ENCODE data around the gene PNISR.

Gene PNISR

DNA sequence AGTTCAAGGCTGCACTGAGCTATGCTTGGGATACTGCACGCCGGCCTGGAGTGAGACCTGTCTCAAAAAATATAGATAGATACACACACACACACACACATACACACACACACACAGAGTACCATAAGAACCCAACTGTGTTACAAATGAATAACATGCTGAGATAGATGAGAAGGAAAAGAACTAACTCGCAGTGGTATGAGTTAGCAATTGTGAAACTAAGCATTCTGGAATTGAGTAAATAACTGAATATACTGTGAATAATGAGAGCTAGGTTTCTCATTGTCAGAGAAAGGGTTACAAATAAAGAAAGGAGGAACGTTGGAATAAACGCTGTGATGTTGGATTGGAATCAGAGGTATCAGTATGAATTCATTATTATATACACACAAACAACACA, 61.1 kb downstream of the PNISR start:
- peak; percentile 91 for ATAC-seq
- no peak overlapping the region for H3K4me3 Mint-ChIP-seq
- H3K9me3 Mint-ChIP-seq = no peaks in the 10 kb centered on the region
- H3K4me1 Mint-ChIP-seq = peaks cover 16% of the 10 kb centered on the region
- DNase-seq (ENCODE audit: low spot score in 2 of 2) = peak in 1 of 2 donors; percentile 61
- H3K36me3 Mint-ChIP-seq = peaks cover 4% of the 10 kb centered on the region
- H3K27ac Mint-ChIP-seq = peak overlapping the region; percentile 2

DNA sequence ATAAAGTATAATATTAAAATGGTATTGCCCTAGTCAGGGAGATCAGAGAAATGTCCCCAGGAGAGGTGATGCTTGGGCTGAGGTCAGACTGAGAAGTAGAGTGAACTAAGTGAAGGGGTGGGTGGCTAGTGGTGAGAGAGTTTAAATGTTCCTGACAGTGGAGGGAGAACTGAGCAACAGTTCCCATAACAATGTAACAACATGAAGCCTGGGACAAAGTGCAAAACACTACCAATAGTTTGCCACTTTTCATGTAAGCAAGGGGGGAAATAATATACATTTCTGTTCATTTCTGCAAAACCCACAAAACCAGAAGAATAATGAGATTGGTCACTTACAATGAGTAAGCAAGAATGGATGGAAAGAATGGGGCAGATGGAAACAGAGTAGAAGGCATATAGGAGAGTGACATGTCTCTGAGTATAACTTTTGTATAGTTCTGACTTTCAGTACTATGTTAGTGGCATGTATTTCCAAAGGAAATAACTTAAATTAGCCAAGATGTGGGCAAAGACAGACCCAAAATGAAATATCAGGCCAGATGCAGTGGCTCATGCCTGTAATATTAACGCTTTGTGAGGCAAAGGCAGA, 62.3 kb downstream of the PNISR start:
- H3K4me3 Mint-ChIP-seq = no peak overlapping the region

DNA sequence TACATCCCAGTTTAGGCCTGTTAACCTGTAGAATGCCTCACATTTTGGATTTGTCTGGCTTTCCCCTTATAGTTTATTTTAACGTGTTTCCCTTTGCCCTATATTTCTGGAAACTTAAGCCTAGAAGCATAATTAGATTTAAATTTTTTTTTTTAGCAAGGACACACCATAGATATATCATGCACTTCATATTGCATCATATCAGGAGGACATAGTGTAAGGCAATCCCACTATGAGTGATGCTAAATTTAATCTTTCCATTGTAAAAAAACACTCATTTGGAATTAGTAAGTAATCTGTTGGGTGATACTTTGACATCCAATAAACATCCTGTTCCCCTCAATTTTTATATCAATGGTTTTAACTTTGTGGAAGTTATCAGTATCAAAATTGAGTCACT, 65.3 kb downstream of the PNISR start:
- DNase-seq (ENCODE audit: low spot score in 2 of 2) = no peak
- Mint-ChIP-seq H3K4me1 (peaks cover 16% of the 10 kb centered on the region), H3K9me3 (no peaks in the 10 kb centered on the region), H3K36me3 (no peaks in the 10 kb centered on the region), H3K27ac (no peak overlapping the region), H3K4me3 (no peak overlapping the region)
- no peak for ATAC-seq

More for the DNA sequence above, 62.3 kb downstream of the PNISR start:
- ATAC-seq = peak; percentile 86
- no peaks in the 10 kb centered on the region for H3K9me3 Mint-ChIP-seq
- DNase-seq (ENCODE audit: low spot score in 2 of 2) = peak in 1 of 2 donors; percentile 64
- peaks cover 16% of the 10 kb centered on the region for H3K4me1 Mint-ChIP-seq
- no peaks in the 10 kb centered on the region for H3K36me3 Mint-ChIP-seq
- H3K27ac Mint-ChIP-seq = no peak overlapping the region

DNA sequence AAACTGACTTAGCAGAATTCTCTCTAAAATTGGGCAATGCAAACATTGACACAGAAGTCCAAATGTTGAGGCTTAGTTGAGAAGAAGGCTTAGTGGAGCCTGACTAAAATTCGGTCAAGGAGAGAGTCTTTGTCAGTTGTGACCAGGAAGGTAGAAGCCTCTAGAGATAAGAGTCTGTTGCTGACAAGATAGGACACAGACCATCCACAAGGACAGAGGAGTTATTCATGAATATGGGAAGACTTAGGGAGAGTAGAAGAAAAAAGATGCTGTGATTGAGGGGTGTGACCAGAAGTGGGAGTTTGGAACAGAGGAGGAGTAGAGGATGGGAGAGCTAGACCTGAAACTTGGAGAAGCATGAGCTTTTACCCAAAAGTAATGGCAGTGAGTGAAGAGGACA, 68.5 kb downstream of the PNISR start:
- H3K36me3 Mint-ChIP-seq = no peaks in the 10 kb centered on the region
- ATAC-seq = no peak
- H3K4me1 Mint-ChIP-seq = no peaks in the 10 kb centered on the region
- no peak overlapping the region for H3K27ac Mint-ChIP-seq
- H3K9me3 Mint-ChIP-seq = no peaks in the 10 kb centered on the region
- DNase-seq (ENCODE audit: low spot score in 2 of 2) = no peak
- H3K4me3 Mint-ChIP-seq = no peak overlapping the region

DNA sequence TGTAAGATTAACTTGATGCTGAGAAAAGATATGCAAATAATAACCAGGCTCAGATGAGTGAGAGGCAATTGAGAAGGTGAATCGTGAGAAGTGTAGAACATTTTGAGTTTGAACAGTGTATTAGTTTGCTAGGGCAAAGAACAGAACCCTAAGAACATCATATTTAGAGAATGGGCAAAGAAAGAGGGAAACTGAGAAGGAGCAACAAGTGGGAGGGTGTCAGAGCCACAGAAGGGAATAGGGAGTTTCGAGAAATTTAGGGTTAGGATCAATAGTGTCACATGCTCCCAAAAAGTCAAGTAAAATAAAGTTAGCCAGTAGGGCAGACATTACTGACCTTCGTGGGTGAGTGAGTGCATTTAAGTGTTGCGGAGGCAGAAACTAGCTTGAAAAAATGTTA, 70.1 kb downstream of the PNISR start:
- Mint-ChIP-seq H3K36me3 (no peaks in the 10 kb centered on the region), H3K4me1 (no peaks in the 10 kb centered on the region), H3K27ac (no peak overlapping the region), H3K4me3 (no peak overlapping the region), H3K9me3 (no peaks in the 10 kb centered on the region)
- no peak for DNase-seq (ENCODE audit: low spot score in 2 of 2)
- ATAC-seq = no peak

DNA sequence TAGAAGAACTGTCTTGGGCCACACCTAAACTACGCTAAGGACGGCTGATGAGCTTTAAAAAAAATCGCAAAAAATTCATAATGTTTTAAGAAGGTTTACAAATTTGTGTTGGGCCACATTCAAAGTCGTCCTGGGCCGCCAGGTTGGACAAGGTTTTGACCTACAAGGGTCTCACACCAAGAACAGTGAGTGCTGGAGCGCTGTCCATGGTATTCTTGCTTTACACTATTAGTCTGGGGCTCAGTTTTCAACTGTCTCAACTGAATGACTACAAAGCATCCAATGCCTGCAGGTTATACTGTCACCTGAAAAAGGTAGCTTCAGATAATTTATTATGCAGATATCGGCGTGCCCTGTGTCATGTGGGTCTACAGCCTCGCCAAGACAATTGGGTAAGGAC, 72.0 kb downstream of the PNISR start:
- no peak for ATAC-seq
- no peaks in the 10 kb centered on the region for H3K4me1 Mint-ChIP-seq
- DNase-seq (ENCODE audit: low spot score in 2 of 2) = no peak

DNA sequence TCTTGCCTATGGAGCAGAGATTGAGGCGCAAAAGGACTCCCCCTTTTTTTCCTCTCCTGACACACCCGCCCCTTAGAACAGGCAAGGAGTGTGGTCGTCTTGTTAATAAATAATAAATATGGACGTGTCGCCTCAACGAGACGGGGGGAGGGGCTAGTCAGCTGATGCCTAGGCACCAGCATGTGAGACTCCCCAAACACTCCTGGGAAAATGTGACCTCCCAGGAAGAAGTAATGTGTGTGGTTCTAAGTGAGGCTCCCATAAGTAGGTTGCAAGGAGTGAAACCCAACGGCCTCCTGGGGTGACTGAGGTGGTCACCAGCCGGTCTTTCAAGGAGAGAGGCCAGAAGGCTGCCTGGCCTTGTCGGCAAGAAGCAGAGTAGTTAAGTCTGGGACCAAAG, 74.5 kb downstream of the PNISR start:
- H3K4me3 Mint-ChIP-seq = no peak overlapping the region
- DNase-seq (ENCODE audit: low spot score in 2 of 2) (no peak), ATAC-seq (no peak)
- H3K27ac Mint-ChIP-seq = no peak overlapping the region
- no peaks in the 10 kb centered on the region for H3K36me3 Mint-ChIP-seq
- H3K9me3 Mint-ChIP-seq = no peaks in the 10 kb centered on the region
- no peaks in the 10 kb centered on the region for H3K4me1 Mint-ChIP-seq

More for the DNA sequence above, 72.0 kb downstream of the PNISR start:
- H3K27ac Mint-ChIP-seq = no peak overlapping the region
- no peak overlapping the region for H3K4me3 Mint-ChIP-seq
- no peaks in the 10 kb centered on the region for H3K36me3 Mint-ChIP-seq
- H3K9me3 Mint-ChIP-seq = no peaks in the 10 kb centered on the region

DNA sequence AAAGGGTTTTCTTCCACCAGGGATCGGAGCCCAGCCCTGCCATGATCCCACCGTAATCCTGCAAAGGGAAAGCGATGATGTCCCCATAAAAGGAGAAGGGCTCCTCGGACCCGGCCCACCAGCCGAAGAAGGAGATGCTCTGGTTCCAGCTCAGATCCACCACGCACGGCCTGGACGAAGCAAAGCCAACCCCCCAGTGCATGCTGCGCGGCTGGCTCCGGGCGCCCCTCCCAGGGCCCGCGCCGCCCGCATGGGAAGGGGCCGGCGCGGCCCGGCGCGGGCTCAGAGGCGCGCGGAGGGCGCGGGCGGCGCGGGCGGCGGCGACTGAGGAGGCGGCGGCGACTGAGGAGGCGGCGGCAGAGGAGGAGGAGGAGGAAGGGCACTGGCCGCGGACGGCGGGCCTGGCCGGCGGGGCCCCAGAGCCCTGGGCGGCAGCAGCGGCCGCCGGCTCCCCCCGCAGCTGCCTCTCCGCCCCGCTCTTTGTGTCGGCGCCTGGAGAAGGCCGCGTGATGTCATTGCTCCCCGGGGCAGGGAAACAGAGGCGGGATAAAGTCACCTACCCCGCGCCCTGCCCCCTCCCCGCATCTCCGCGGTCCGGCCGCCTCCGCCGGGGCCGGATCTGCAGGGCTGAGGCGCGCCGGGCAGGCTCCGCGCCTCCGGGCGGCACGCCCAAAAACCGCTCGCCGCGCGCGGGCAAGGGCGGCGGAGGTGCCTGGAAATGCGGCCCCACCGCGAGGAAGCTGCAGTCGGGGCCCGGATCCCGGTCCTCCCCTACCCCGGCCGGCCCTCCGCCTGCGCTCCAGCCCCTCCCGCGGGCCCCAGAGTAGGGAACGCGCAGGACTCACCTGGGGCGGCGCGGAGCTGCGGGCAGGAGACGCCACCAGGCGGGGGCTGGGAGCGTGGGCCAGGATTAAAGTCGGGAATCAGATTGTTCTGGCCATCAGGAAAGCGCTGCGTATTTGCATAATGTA, 75.7 kb downstream of the PNISR start, which contains the start of gene FAXC:
TSS of gene FAXC (minus strand) at position 504 of the 971 bp plus-strand sequence. CDS start at position 202, 302 bp downstream.
- Mint-ChIP-seq H3K4me1 (peaks cover 1% of the 10 kb centered on the region), H3K27ac (no peak within 1 kb of the TSS), H3K36me3 (no peaks in the 10 kb centered on the region), H3K4me3 (peak within 1 kb of the TSS; percentile 19), H3K9me3 (no peaks in the 10 kb centered on the region)
- DNase-seq (ENCODE audit: low spot score in 2 of 2) = no peak
- ATAC-seq = peak; percentile 43

DNA sequence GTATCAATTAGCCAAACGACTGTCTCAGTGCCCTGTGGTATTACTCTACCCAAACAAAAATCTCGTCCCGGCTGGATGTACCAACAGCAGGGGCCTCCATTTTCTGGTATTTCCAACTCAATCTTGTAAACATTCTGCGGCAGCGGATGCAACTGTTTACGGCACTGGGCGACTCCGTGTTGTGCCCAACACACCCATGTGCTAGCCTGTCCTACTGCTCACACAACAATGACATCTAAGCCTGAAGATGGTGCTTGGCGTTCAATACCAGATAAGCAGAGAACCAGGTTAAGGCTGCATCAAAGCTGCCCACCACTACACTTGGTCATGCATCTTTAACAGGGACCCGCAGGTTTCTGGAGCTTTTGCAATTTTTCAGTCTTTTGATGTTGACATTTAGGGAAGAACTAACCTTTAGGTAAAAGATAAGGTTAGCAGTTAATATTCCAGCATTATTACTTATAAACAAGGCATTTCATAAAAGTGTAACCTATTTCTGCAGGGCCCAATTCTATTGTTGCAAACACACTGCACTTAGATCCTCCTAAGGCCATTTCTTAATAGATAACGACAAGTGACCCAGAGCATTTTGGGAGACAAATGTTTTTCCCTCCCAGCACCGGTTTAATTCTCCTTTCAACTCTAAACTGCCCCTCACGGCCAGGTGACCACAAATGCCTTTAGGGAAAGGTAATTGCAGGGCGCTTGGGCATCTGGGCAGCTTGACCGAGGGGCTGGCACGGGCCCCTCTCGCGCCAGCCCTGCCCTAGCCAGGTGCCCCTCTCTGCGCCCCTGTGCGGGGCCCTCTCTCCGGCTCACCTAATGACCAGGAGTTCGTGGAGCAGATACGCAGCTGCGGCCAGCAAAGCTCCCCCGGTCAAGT, 76.6 kb downstream of the PNISR start:
- Mint-ChIP-seq H3K36me3 (no peaks in the 10 kb centered on the region), H3K4me3 (peak overlapping the region; percentile 19), H3K9me3 (no peaks in the 10 kb centered on the region), H3K27ac (no peak overlapping the region), H3K4me1 (peaks cover 7% of the 10 kb centered on the region)
- no peak for ATAC-seq
- no peak for DNase-seq (ENCODE audit: low spot score in 2 of 2)
